Gastrocnemius medialis (tissue), 4 donors: Measurements from ENCODE around the gene TMEM63C.

Source experiments
- POLR2A ChIP-seq, 2 donors: fragments of 450-650 bp; IDR thresholded peaks; one replicate each; pipeline ENCODE4 v1.6.1; 2017; ENCODE audit warnings: antibody characterized with exemption in 2 of 2, mild to moderate bottlenecking in 2 of 2, moderate library complexity in 2 of 2
- TF ChIP-seq, protein P1 (sequence below), 5 experiments: fragments of 450-650 bp in 3 of 5; fragments of 200-600 bp in 2 of 5; sonication (generic) in 2 of 5; IDR thresholded peaks in 4 of 5; conservative IDR thresholded peaks in 1 of 5; 1 replicate in 4 of 5; 2 replicates in 1 of 5; pipeline ENCODE4 v1.5.1; 2016 to 2019; ENCODE audit warnings: antibody characterized with exemption in 5 of 5, mild to moderate bottlenecking in 3 of 5, moderate library complexity in 3 of 5

DNA sequence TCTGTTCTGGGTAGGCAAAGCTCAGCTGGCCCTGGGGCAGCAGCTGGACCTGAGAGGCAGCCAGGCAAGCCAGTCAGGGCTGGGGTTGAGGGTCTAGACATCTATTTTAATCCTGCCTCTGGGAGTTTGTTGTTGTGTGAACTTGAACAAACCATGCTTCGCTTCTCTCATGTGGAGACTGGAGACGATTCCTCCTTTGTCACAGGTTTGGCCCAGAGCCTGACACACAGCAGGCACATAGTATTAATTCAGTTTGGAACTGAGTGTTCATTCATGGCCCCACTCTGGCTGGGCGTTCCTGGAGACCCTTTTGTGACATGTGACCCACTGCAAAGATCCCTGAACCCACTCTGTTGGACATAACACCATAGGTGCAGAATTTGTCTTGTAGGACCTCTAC is 50.1 kb downstream of the TMEM63C start:
- TF ChIP-seq, protein P1, sequence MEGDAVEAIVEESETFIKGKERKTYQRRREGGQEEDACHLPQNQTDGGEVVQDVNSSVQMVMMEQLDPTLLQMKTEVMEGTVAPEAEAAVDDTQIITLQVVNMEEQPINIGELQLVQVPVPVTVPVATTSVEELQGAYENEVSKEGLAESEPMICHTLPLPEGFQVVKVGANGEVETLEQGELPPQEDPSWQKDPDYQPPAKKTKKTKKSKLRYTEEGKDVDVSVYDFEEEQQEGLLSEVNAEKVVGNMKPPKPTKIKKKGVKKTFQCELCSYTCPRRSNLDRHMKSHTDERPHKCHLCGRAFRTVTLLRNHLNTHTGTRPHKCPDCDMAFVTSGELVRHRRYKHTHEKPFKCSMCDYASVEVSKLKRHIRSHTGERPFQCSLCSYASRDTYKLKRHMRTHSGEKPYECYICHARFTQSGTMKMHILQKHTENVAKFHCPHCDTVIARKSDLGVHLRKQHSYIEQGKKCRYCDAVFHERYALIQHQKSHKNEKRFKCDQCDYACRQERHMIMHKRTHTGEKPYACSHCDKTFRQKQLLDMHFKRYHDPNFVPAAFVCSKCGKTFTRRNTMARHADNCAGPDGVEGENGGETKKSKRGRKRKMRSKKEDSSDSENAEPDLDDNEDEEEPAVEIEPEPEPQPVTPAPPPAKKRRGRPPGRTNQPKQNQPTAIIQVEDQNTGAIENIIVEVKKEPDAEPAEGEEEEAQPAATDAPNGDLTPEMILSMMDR (IDR thresholded peaks at IDR 0.05 in 4 of 5, conservative IDR thresholded peaks at IDR 0.05 in 1 of 5): no peak
- no peak for TF ChIP-seq POLR2A (IDR thresholded peaks at IDR 0.05)
